HG02571 (cell line): ENCODE results near the gene BMF.

Source experiments
- ATAC-seq: cut with Tn5 transposase; IDR thresholded peaks from one replicate; pipeline ENCODE4 v1.9.1; 2021; ENCODE audit warnings: mild to moderate bottlenecking, moderate library complexity; ENCODE audit not compliant: unreplicated experiment

The BMF gene

GRCh38 chr15:40052604-40053003 is 56.1 kb downstream of the BMF start:
- ATAC-seq: no peak

- ATAC-seq: no peak
Measured at GRCh38 chr15:40051616-40052415, 56.9 kb downstream of the BMF start.

GRCh38 chr15:40050788-40051470 is 57.8 kb downstream of the BMF start:
- no peak for ATAC-seq

- ATAC-seq: no peak
Measured at GRCh38 chr15:40048926-40049475, 59.7 kb downstream of the BMF start.

GRCh38 chr15:40048211-40048792 is 60.4 kb downstream of the BMF start:
- no peak for ATAC-seq

- ATAC-seq: peak; percentile 55
Measured at GRCh38 chr15:40047415-40048210, 61.1 kb downstream of the BMF start.

- ATAC-seq: no peak
Measured at GRCh38 chr15:40046721-40047414, 61.8 kb downstream of the BMF start.

- ATAC-seq: no peak
Measured at GRCh38 chr15:40045572-40046217, 63.0 kb downstream of the BMF start.

GRCh38 chr15:40044717-40045571 is 63.7 kb downstream of the BMF start:
- peak; percentile 66 for ATAC-seq

- no peak for ATAC-seq
Measured at GRCh38 chr15:40043927-40044716, 64.6 kb downstream of the BMF start.

- ATAC-seq: no peak
Measured at GRCh38 chr15:40042791-40043320, 65.8 kb downstream of the BMF start.

GRCh38 chr15:40040770-40041169 is 67.9 kb downstream of the BMF start:
- no peak for ATAC-seq

- ATAC-seq: no peak
Measured at GRCh38 chr15:40040293-40040635, 68.4 kb downstream of the BMF start.

- ATAC-seq: peak; percentile 91
Measured at GRCh38 chr15:40038638-40039543, 69.8 kb downstream of the BMF start, which contains the start of gene SRP14. Gene SRP14, minus strand, starts transcription at chr15:40039181. Its CDS starts 65 bp downstream, at chr15:40039116.

GRCh38 chr15:40038275-40038637 is 70.4 kb downstream of the BMF start:
- no peak for ATAC-seq
